BLaER1 treated with 17β-estradiol and CSF1 and Interleukin-3, amounts not matched to agents 10 nM and 100 nM (cell line): ENCODE data around the gene BLM.

Source experiments
- H3K27ac ChIP-seq, 11 experiments: shearing (Covaris generic); formaldehyde crosslinking; 2 replicates each; pipeline ENCODE4 v1.8.1; 2022
- H3K27me3 ChIP-seq, 11 experiments: shearing (Covaris generic); formaldehyde crosslinking; 2 replicates each; pipeline ENCODE4 v1.8.1; 2022
- H3K36me3 ChIP-seq, 11 experiments: shearing (Covaris generic); formaldehyde crosslinking; 2 replicates each; pipeline ENCODE4 v1.8.1; 2022
- H3K4me1 ChIP-seq, 10 experiments: shearing (Covaris generic); formaldehyde crosslinking; 2 replicates each; pipeline ENCODE4 v1.8.1; 2022
- H3K4me2 ChIP-seq, 11 experiments: shearing (Covaris generic); formaldehyde crosslinking; 2 replicates each; pipeline ENCODE4 v1.8.1; 2022
- H3K4me3 ChIP-seq, 10 experiments: shearing (Covaris generic); formaldehyde crosslinking; 2 replicates each; pipeline ENCODE4 v1.8.1; 2022
- H3K9ac ChIP-seq, 11 experiments: shearing (Covaris generic); formaldehyde crosslinking; 2 replicates each; pipeline ENCODE4 v1.8.1; 2022
- H3K9me3 ChIP-seq, 11 experiments: shearing (Covaris generic); formaldehyde crosslinking; replicated peaks in 1 of 11; 2 replicates each; pipeline ENCODE4 v1.8.1; 2022
- H4K20me1 ChIP-seq, 11 experiments: shearing (Covaris generic); formaldehyde crosslinking; 2 replicates each; pipeline ENCODE4 v1.8.1; 2022
- Cebpa-rat ChIP-seq, 11 experiments: shearing (Covaris generic); IDR thresholded peaks; 2 replicates each; pipeline ENCODE4 v1.8.1; 2022

Gene BLM

GRCh38 chr15:90810354-90810753, 93.2 kb downstream of the BLM start:
- H3K4me1 ChIP-seq: peaks cover 34 to 84% (median 56%) of the 10 kb centered on the region in 10 experiments
- no peaks in the 10 kb centered on the region for H3K27me3 ChIP-seq
- no peak overlapping the region for H3K4me2 ChIP-seq
- TF ChIP-seq Cebpa-rat (IDR thresholded peaks at IDR 0.05): no peak
- H4K20me1 ChIP-seq: no peaks in the 10 kb centered on the region
- no peak overlapping the region for H3K4me3 ChIP-seq
- H3K36me3 ChIP-seq: peaks cover 0 to 84% (median 72%) of the 10 kb centered on the region in 11 experiments; a peak in 18 of 22 replicates
- no peaks in the 10 kb centered on the region for H3K9me3 ChIP-seq
- H3K27ac ChIP-seq: no peak overlapping the region
- H3K9ac ChIP-seq: no peak overlapping the region

DNA sequence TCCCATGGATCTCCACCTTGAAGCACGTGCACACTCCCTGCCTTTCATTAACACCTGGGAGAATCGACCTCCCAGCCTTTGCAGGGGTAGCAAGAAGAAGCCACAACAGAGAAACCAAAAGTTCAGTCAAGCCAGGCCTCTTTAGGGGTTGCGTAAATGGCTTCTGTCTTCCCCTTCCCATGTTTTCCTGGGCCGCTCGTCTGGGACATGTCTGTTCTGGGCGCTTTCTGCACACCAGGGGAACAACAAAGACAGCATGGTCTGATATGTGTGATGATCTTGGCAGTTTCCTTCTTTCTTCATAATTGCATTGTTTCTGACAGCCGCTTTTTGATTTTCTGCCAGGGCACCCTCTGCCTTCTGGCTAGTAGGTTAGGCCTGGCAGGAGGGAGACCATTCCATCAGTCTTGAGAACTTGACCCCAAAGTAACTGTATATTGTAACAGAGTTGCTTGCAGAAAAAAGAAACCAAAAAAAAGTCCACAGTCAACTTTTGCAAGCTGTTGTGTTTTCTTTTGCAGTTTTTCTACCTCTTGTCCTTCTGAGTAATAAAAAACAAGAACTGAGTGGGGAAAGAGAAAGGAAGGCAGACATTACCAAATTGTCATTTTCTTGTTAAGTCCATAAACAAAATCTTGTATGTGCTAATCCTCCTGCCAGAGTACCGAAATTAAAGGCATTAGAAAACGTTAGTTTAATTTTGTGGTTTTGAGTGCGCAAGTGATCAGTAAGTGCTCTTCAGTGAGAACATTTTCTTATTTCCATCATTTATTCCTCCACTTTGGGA, 95.2 kb downstream of the BLM start:
- Histone ChIP-seq H3K4me1 (peaks cover 46 to 96% (median 65%) of the 10 kb centered on the region in 10 experiments), H3K9ac (peak overlapping the region in 1 of 11 experiments; percentile 40; a peak in 1 of 22 replicates), H4K20me1 (0 out of 22 replicates have a peak, but pooled peaks cover 0 to under 1% (median 0%) of the 10 kb centered on the region in 11 experiments), H3K4me3 (no peak overlapping the region), H3K4me2 (peak overlapping the region in 7 of 11 experiments; percentile 19 to 93 (median 49); a peak in 15 of 22 replicates), H3K36me3 (peaks cover 0 to 77% (median 67%) of the 10 kb centered on the region in 11 experiments; a peak in 18 of 22 replicates), H3K9me3 (no peaks in the 10 kb centered on the region), H3K27ac (peak overlapping the region in 2 of 11 experiments; percentile 5 to 15; a peak in 1 of 22 replicates), H3K27me3 (no peaks in the 10 kb centered on the region)
- TF ChIP-seq Cebpa-rat (IDR thresholded peaks at IDR 0.05): no peak

DNA sequence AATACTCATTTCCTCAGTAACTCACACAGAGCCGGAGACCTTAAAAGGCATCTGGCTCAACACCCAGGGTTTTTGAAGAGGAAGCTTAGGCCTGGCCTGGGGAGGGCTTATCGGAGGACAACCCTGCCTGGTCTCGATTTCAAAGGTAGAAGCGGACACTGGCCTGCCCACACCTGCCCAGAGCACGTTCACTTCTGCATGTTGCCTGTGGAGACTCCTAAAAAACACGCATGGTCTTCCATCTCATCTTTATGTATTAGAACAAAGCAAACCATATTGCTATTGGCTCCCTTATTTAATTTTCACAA, 95.8 kb downstream of the BLM start:
- H3K36me3 ChIP-seq: peaks cover 0 to 77% (median 67%) of the 10 kb centered on the region in 11 experiments; a peak in 18 of 22 replicates

DNA sequence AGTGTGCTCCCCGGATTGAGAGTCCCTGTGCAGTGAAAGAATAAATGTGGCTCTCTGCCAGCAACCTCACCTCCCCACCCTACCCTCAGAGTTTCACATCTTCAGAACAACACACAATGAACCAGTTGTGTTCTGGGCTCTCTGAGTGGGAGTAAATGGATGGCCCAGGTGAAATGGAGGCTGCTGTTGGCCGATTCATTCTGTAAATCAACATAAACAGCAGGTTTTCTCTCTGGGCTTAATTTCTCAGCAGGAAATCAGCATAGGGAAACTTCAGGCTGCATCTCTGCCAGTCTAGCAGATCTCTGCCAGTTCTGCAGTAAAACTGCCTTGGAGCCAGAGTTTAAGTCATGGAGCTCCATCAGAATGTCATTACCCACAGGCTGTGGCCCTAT, 96.6 kb downstream of the BLM start:
- H3K4me2 ChIP-seq: peak overlapping the region in 3 of 11 experiments; percentile 88 to 93 (median 92); a peak in 6 of 22 replicates
- peaks cover 0 to 73% (median 67%) of the 10 kb centered on the region in 11 experiments; a peak in 18 of 22 replicates for H3K36me3 ChIP-seq
- H3K4me3 ChIP-seq: no peak overlapping the region
- H3K4me1 ChIP-seq: peaks cover 46 to 96% (median 65%) of the 10 kb centered on the region in 10 experiments
- H3K27ac ChIP-seq: peak overlapping the region in 4 of 11 experiments; percentile 6 to 43 (median 30); a peak in 4 of 22 replicates
- TF ChIP-seq Cebpa-rat (IDR thresholded peaks at IDR 0.05): no peak
- no peaks in the 10 kb centered on the region for H3K27me3 ChIP-seq
- peaks cover 0 to 8% (median 0%) of the 10 kb centered on the region in 11 experiments; a peak in 3 of 22 replicates for H4K20me1 ChIP-seq
- peak overlapping the region in 2 of 11 experiments; percentile 15 to 30; a peak in 1 of 22 replicates for H3K9ac ChIP-seq
- no peaks in the 10 kb centered on the region for H3K9me3 ChIP-seq

More for the DNA sequence above, 95.8 kb downstream of the BLM start:
- H3K9me3 ChIP-seq: no peaks in the 10 kb centered on the region
- peaks cover 0 to 6% (median 0%) of the 10 kb centered on the region in 11 experiments; a peak in 3 of 22 replicates for H4K20me1 ChIP-seq
- TF ChIP-seq Cebpa-rat (IDR thresholded peaks at IDR 0.05): no peak
- H3K9ac ChIP-seq: peak overlapping the region in 1 of 11 experiments; percentile 40; a peak in 1 of 22 replicates
- peak overlapping the region in 2 of 11 experiments; percentile 5 to 15; a peak in 1 of 22 replicates for H3K27ac ChIP-seq
- H3K4me3 ChIP-seq: no peak overlapping the region
- H3K4me1 ChIP-seq: peaks cover 46 to 96% (median 65%) of the 10 kb centered on the region in 10 experiments
- H3K27me3 ChIP-seq: no peaks in the 10 kb centered on the region
- peak overlapping the region in 3 of 11 experiments; percentile 19 to 93 (median 88); a peak in 6 of 22 replicates for H3K4me2 ChIP-seq

- TF ChIP-seq Cebpa-rat (IDR thresholded peaks at IDR 0.05): no peak
- no peak overlapping the region for H3K4me3 ChIP-seq
- H3K9me3 ChIP-seq: no peaks in the 10 kb centered on the region
- peak overlapping the region in 5 of 11 experiments; percentile 4 to 43 (median 37); a peak in 4 of 22 replicates for H3K27ac ChIP-seq
- H4K20me1 ChIP-seq: peaks cover 0 to 8% (median 0%) of the 10 kb centered on the region in 11 experiments; a peak in 3 of 22 replicates
- H3K36me3 ChIP-seq: peaks cover 0 to 68% (median 63%) of the 10 kb centered on the region in 11 experiments; a peak in 18 of 22 replicates
- H3K4me2 ChIP-seq: peak overlapping the region in 3 of 11 experiments; percentile 88 to 93 (median 92); a peak in 6 of 22 replicates
- H3K27me3 ChIP-seq: no peaks in the 10 kb centered on the region
- peak overlapping the region in 2 of 11 experiments; percentile 15 to 30; a peak in 4 of 22 replicates for H3K9ac ChIP-seq
- peaks cover 46 to 96% (median 65%) of the 10 kb centered on the region in 10 experiments for H3K4me1 ChIP-seq
Measured at GRCh38 chr15:90814191-90814821, 97.2 kb downstream of the BLM start.

GRCh38 chr15:90816401-90817116, 99.4 kb downstream of the BLM start:
- peaks cover 0 to 45% (median 41%) of the 10 kb centered on the region in 11 experiments; a peak in 18 of 22 replicates for H3K36me3 ChIP-seq
- peak overlapping the region; percentile 88 to 99 (median 93) for H3K4me2 ChIP-seq
- H3K4me1 ChIP-seq: peaks cover 61 to 100% (median 74%) of the 10 kb centered on the region in 10 experiments
- TF ChIP-seq Cebpa-rat (IDR thresholded peaks at IDR 0.05): no peak
- H3K9ac ChIP-seq: peak overlapping the region in 9 of 11 experiments; percentile 8 to 79 (median 73); a peak in 12 of 22 replicates
- no peaks in the 10 kb centered on the region for H3K27me3 ChIP-seq
- H3K27ac ChIP-seq: peak overlapping the region; percentile 33 to 90 (median 85); a peak in 20 of 22 replicates
- H3K4me3 ChIP-seq: no peak overlapping the region
- no peaks in the 10 kb centered on the region for H3K9me3 ChIP-seq
- peaks cover 0 to 8% (median 0%) of the 10 kb centered on the region in 11 experiments; a peak in 3 of 22 replicates for H4K20me1 ChIP-seq

DNA sequence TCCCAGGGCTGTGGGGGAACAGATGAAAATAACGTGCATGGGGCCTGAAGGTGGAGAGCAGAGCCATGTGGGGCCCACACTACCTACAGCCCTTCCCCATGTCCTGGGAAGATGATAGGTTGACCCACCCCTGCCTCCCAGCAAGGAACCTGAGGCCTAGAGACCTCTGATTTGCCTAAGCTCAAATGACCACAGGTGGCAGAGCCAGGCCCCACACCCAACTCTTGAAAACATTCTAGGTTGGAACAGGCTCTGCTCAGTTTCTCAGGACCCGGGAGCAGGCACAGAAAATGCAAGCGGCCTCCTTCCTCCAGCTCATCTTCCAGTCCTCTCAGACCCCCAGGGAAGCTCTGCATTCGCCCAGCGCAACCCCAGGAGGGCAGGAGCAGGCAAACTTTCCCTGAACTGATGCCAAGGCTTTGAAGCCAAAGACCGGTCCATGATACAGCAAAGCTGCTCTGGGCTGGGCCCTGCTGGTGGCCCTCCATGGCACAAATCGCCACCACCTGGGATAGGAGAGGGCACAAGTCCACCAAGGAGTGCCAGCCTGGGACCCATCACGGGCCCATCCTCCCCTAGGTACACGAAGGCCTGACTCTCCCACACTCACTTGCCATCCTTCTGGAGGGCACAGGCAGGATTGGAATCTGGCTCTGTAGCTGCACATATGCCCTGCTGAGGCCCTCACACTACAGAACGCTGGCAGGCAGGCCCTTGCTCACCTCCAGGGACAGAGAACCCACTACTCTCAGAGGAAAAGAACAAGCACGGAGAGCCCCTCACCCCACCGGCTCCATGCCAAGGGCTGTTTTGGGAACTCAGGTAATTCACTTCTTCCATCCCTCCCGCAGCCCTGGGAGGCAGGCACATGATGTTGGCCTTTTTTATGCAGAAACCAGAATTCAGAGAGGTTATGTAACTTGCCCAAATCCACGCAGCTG, 100.2 kb downstream of the BLM start:
- Histone ChIP-seq H3K27me3 (no peaks in the 10 kb centered on the region), H3K9me3 (no peaks in the 10 kb centered on the region), H3K27ac (peak overlapping the region; percentile 33 to 90 (median 85); a peak in 19 of 22 replicates), H3K36me3 (peaks cover 0 to 37% (median 33%) of the 10 kb centered on the region in 11 experiments; a peak in 18 of 22 replicates), H3K4me1 (peaks cover 56 to 100% (median 66%) of the 10 kb centered on the region in 10 experiments), H3K4me2 (peak overlapping the region; percentile 88 to 99 (median 93)), H3K4me3 (peak overlapping the region in 4 of 10 experiments; percentile 4 to 47 (median 24); a peak in 2 of 20 replicates), H3K9ac (peak overlapping the region; percentile 18 to 79 (median 73); a peak in 17 of 22 replicates), H4K20me1 (peaks cover 0 to 8% (median 0%) of the 10 kb centered on the region in 11 experiments; a peak in 3 of 22 replicates)
- TF ChIP-seq Cebpa-rat (IDR thresholded peaks at IDR 0.05): no peak
